ENCODE results near the gene GSTA4. TPM values are rescaled to one million over a fixed set of nuclear protein-coding genes. Genes with fewer than 3 reads are reported as not detected.

GSTA4 gene
- total and polyA plus RNA-seq, 2 donors (not counting 1 experiment from before 2014, with no cell fraction given), result 51.9 to 54.0 TPM

DNA sequence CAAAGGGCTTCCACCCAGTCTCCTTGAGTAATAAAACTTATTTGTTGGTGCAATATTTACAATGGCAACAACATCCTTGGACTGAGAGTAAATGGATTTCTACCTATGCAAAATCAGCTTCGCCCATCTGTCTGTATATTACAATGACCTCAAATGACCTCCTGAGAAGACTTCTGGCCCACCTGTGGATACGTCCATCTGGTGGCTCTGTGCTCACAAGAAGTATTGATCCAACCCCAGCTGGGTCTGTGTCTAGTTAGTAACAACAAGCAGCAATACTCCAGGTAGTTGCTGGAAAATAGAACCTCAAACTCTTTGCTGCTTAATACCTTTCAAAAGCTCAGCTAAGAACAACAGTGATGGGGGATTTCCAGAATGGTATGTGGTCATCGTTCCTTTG lies 34.7 kb upstream of the GSTA4 start:
- no peak for DNase-seq (ENCODE audit: low read depth in 2 of 2)
- no peak overlapping the region for H3K9ac ChIP-seq (ENCODE audit: insufficient read depth, low read length)
- no peak overlapping the region for H3K27ac ChIP-seq (ENCODE audit: insufficient read depth, low read length)
- H3K4me2 ChIP-seq (ENCODE audit: extremely low read depth, insufficient read depth, low read length), result no peak overlapping the region
- no peak overlapping the region for H2AFZ ChIP-seq (ENCODE audit: low read length)
- no peaks in the 10 kb centered on the region for H4K20me1 ChIP-seq (ENCODE audit: control insufficient read depth, extremely low read depth, insufficient read depth, low read length)
- H3K36me3 ChIP-seq (ENCODE audit: control insufficient read depth, insufficient read depth, low read length), result peaks cover 9% of the 10 kb centered on the region
- no peaks in the 10 kb centered on the region for H3K27me3 ChIP-seq (ENCODE audit: control insufficient read depth, insufficient read depth, low read length)
- no peaks in the 10 kb centered on the region for H3K79me2 ChIP-seq (ENCODE audit: control insufficient read depth, insufficient read depth, low read length)
- no peak overlapping the region for H3K4me3 ChIP-seq (replicated peaks in 1 of 4; ENCODE audit: control extremely low read depth in 1 of 4, insufficient read depth in 1 of 4, low read depth in 3 of 4, low read length in 4 of 4)
- H3K9me3 ChIP-seq (ENCODE audit: control insufficient read depth, insufficient read depth, low read depth, low read length), result no peaks in the 10 kb centered on the region
- peaks cover 9% of the 10 kb centered on the region for H3K4me1 ChIP-seq (ENCODE audit: control insufficient read depth, extremely low read depth, insufficient read depth, low read length)
- no peak for TF ChIP-seq EZH2 (IDR thresholded peaks at IDR 0.05; ENCODE audit: low read length, missing control alignments)
- TF ChIP-seq, protein P1, sequence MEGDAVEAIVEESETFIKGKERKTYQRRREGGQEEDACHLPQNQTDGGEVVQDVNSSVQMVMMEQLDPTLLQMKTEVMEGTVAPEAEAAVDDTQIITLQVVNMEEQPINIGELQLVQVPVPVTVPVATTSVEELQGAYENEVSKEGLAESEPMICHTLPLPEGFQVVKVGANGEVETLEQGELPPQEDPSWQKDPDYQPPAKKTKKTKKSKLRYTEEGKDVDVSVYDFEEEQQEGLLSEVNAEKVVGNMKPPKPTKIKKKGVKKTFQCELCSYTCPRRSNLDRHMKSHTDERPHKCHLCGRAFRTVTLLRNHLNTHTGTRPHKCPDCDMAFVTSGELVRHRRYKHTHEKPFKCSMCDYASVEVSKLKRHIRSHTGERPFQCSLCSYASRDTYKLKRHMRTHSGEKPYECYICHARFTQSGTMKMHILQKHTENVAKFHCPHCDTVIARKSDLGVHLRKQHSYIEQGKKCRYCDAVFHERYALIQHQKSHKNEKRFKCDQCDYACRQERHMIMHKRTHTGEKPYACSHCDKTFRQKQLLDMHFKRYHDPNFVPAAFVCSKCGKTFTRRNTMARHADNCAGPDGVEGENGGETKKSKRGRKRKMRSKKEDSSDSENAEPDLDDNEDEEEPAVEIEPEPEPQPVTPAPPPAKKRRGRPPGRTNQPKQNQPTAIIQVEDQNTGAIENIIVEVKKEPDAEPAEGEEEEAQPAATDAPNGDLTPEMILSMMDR (conservative IDR thresholded peaks at IDR 0.05 in 1 of 2, IDR thresholded peaks at IDR 0.05 in 1 of 2; ENCODE audit: low read depth in 1 of 2, low read length in 2 of 2), result no peak

DNA sequence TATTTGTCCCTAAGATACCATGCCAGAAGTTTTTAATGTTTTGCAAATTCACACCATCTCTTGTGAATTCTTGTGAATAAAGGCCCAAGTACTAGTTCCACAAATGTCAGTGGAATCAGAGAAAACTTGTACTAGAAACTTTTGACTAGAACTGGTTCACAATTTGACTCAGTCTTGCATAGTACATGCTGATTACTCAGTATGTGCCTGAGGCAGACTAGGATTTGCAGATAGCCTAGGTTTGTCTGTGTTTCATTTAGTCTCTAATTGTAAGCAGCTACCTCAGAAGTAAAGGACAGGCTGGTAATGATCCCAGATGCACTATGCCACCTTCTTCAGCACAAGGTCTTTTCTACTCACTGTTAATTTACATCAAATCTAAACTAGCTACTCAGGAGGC lies 34.2 kb upstream of the GSTA4 start:
- DNase-seq (ENCODE audit: low read depth in 2 of 2), result no peak
- Histone ChIP-seq H3K79me2 (ENCODE audit: control insufficient read depth, insufficient read depth, low read length) (no peaks in the 10 kb centered on the region), H4K20me1 (ENCODE audit: control insufficient read depth, extremely low read depth, insufficient read depth, low read length) (no peaks in the 10 kb centered on the region), H2AFZ (ENCODE audit: low read length) (no peak overlapping the region), H3K27me3 (ENCODE audit: control insufficient read depth, insufficient read depth, low read length) (no peaks in the 10 kb centered on the region), H3K4me2 (ENCODE audit: extremely low read depth, insufficient read depth, low read length) (no peak overlapping the region), H3K9ac (ENCODE audit: insufficient read depth, low read length) (no peak overlapping the region), H3K27ac (ENCODE audit: insufficient read depth, low read length) (no peak overlapping the region), H3K4me3 (replicated peaks in 1 of 4; ENCODE audit: control extremely low read depth in 1 of 4, insufficient read depth in 1 of 4, low read depth in 3 of 4, low read length in 4 of 4) (no peak overlapping the region), H3K9me3 (ENCODE audit: control insufficient read depth, insufficient read depth, low read depth, low read length) (no peaks in the 10 kb centered on the region), H3K36me3 (ENCODE audit: control insufficient read depth, insufficient read depth, low read length) (peaks cover 9% of the 10 kb centered on the region), H3K4me1 (ENCODE audit: control insufficient read depth, extremely low read depth, insufficient read depth, low read length) (peaks cover 9% of the 10 kb centered on the region)
- TF ChIP-seq EZH2 (IDR thresholded peaks at IDR 0.05; ENCODE audit: low read length, missing control alignments), result no peak
- TF ChIP-seq, protein P1 (conservative IDR thresholded peaks at IDR 0.05 in 1 of 2, IDR thresholded peaks at IDR 0.05 in 1 of 2; ENCODE audit: low read depth in 1 of 2, low read length in 2 of 2), result no peak

DNA sequence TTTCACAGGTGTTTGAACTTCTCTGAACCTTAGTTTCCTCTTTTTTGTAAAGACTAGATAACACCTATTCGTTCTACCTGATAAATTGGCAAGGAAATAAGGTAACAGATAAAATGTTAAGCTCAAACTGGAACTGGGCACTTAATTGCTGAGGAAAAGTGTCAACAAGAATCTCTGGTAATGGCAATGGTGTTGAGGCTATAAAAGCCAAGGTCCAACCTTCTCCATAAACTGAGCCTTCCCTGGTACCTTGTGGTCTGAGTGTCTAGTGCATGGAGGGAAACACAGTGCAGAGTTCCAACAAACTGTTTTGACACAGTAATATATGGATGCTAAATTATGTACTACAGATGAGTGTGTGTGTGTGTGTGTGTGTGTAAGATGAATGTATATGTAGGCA lies 33.4 kb upstream of the GSTA4 start:
- Histone ChIP-seq H3K27me3 (ENCODE audit: control insufficient read depth, insufficient read depth, low read length) (no peaks in the 10 kb centered on the region), H3K4me2 (ENCODE audit: extremely low read depth, insufficient read depth, low read length) (no peak overlapping the region), H4K20me1 (ENCODE audit: control insufficient read depth, extremely low read depth, insufficient read depth, low read length) (no peaks in the 10 kb centered on the region), H3K4me3 (replicated peaks in 1 of 4; ENCODE audit: control extremely low read depth in 1 of 4, insufficient read depth in 1 of 4, low read depth in 3 of 4, low read length in 4 of 4) (no peak overlapping the region), H3K9me3 (ENCODE audit: control insufficient read depth, insufficient read depth, low read depth, low read length) (no peaks in the 10 kb centered on the region), H3K27ac (ENCODE audit: insufficient read depth, low read length) (no peak overlapping the region), H2AFZ (ENCODE audit: low read length) (no peak overlapping the region), H3K79me2 (ENCODE audit: control insufficient read depth, insufficient read depth, low read length) (no peaks in the 10 kb centered on the region), H3K9ac (ENCODE audit: insufficient read depth, low read length) (no peak overlapping the region), H3K4me1 (ENCODE audit: control insufficient read depth, extremely low read depth, insufficient read depth, low read length) (peaks cover 7% of the 10 kb centered on the region), H3K36me3 (ENCODE audit: control insufficient read depth, insufficient read depth, low read length) (peaks cover 9% of the 10 kb centered on the region)
- no peak for TF ChIP-seq EZH2 (IDR thresholded peaks at IDR 0.05; ENCODE audit: low read length, missing control alignments)
- TF ChIP-seq, protein P1 (conservative IDR thresholded peaks at IDR 0.05 in 1 of 2, IDR thresholded peaks at IDR 0.05 in 1 of 2; ENCODE audit: low read depth in 1 of 2, low read length in 2 of 2), result no peak
- DNase-seq (ENCODE audit: low read depth in 2 of 2), result no peak
